Suprapubic skin (tissue), 4 donors: ENCODE data around the gene TMEM250.

Experiments used
- POLR2A ChIP-seq, 2 donors: fragments of 450-650 bp; IDR thresholded peaks; one replicate each; pipeline ENCODE4 v1.6.1; 2017; ENCODE audit warnings: antibody characterized with exemption in 2 of 2, mild to moderate bottlenecking in 2 of 2, moderate library complexity in 2 of 2
- POLR2AphosphoS5 ChIP-seq, 3 donors: sonication (generic); formaldehyde crosslinking; IDR thresholded peaks; one replicate each; pipeline ENCODE4 v1.6.1; 2017; ENCODE audit warnings: antibody characterized with exemption in 3 of 3

DNA sequence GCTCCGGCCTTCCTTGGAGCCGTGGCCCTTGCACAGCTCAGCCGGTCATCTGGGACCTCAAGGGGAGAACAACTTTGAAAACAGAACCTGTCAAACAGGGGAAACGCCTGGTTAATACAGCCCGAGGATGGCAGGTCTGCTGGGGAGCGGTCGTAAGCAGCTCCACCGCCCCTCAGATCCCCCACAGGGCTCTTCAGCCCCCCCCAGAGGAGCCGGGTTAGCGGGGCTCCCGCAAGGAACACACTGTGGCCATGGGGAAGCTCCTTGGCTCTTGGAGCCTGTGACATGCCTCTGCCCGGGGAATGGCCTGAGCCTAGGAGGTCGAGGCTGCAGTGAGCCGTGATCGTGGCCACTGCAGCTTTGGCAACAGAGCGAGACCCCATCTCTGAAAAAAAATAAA, 6.8 kb downstream of the TMEM250 start:
- no peak for TF ChIP-seq POLR2A (IDR thresholded peaks at IDR 0.05)
- TF ChIP-seq POLR2AphosphoS5 (IDR thresholded peaks at IDR 0.05) = no peak
